GM23248 (cell line): ENCODE data around the gene JMJD6. TPM values are rescaled to one million over a fixed set of nuclear protein-coding genes. Genes with fewer than 3 reads are reported as not detected.
"Not testable (repeated sequence)": the region's sequence is repeated elsewhere in the genome, so short reads cannot be mapped to it uniquely, and the experiment has no call there.

ENCODE experiments used
- DNase-seq: peaks from one replicate; pipeline ENCODE4 v3.0.0-alpha.2; 2015
- H2AFZ ChIP-seq: fragments of 200-600 bp; sonication (generic); 2 replicates; pipeline ENCODE4 v1.6.1; 2016; ENCODE audit warnings: antibody characterized with exemption
- H3F3A ChIP-seq: fragments of 200-600 bp; sonication (generic); 2 replicates; pipeline ENCODE4 v1.6.1; 2016; ENCODE audit warnings: mild to moderate bottlenecking, antibody characterized with exemption, mixed run types; ENCODE audit not compliant: insufficient read depth
- H3K27ac ChIP-seq: fragments of 200-600 bp; sonication (generic); 2 replicates; pipeline ENCODE4 v1.5.1; 2016; ENCODE audit warnings: mild to moderate bottlenecking
- H3K27me3 ChIP-seq: fragments of 200-600 bp; sonication (generic); replicated peaks from 2 replicates; pipeline ENCODE4 v1.6.1; 2016; ENCODE audit warnings: mild to moderate bottlenecking; ENCODE audit not compliant: insufficient read depth
- H3K36me3 ChIP-seq: fragments of 200-600 bp; sonication (generic); 2 replicates; pipeline ENCODE4 v1.6.1; 2016; ENCODE audit warnings: low read depth, mild to moderate bottlenecking
- H3K4me1 ChIP-seq: fragments of 200-600 bp; sonication (generic); 2 replicates; pipeline ENCODE4 v1.6.1; 2016; ENCODE audit warnings: mild to moderate bottlenecking; ENCODE audit not compliant: insufficient read depth
- H3K4me2 ChIP-seq: fragments of 200-600 bp; sonication (generic); one replicate; pipeline ENCODE4 v1.6.1; 2016; ENCODE audit warnings: mild to moderate bottlenecking; ENCODE audit not compliant: unreplicated experiment
- H3K4me3 ChIP-seq: fragments of 200-600 bp; sonication (generic); 2 replicates; pipeline ENCODE4 v1.5.1; 2016; ENCODE audit warnings: mild to moderate bottlenecking
- H3K79me2 ChIP-seq: fragments of 200-600 bp; sonication (generic); 2 replicates; pipeline ENCODE4 v1.6.1; 2016; ENCODE audit warnings: mild to moderate bottlenecking; ENCODE audit not compliant: insufficient read depth
- H3K9ac ChIP-seq: fragments of 200-600 bp; sonication (generic); 2 replicates; pipeline ENCODE4 v1.6.1; 2016; ENCODE audit warnings: mild to moderate bottlenecking
- H3K9me2 ChIP-seq: fragments of 200-600 bp; sonication (generic); 2 replicates; pipeline ENCODE4 v1.6.1; 2016; ENCODE audit warnings: mixed run types, mild to moderate bottlenecking, moderate library complexity; ENCODE audit not compliant: insufficient read depth
- H3K9me3 ChIP-seq: fragments of 200-600 bp; sonication (generic); one replicate; pipeline ENCODE4 v1.6.1; 2017; ENCODE audit warnings: low read depth
- H4K20me1 ChIP-seq: fragments of 200-600 bp; sonication (generic); 2 replicates; pipeline ENCODE4 v1.6.0; 2016; ENCODE audit not compliant: insufficient read depth
- EZH2 ChIP-seq: fragments of 200-600 bp; sonication (generic); IDR thresholded peaks from 2 replicates; pipeline ENCODE4 v1.6.1; 2018; ENCODE audit warnings: antibody characterized with exemption, mild to moderate bottlenecking; ENCODE audit not compliant: insufficient read depth, poor library complexity, severe bottlenecking
- EZH2phosphoT487 ChIP-seq: fragments of 200-600 bp; sonication (generic); IDR thresholded peaks from 2 replicates; pipeline ENCODE4 v1.6.1; 2018; ENCODE audit warnings: antibody characterized with exemption, moderate library complexity, mild to moderate bottlenecking, low read depth; ENCODE audit not compliant: insufficient read depth
- WGBS, 2 experiments: methylation state at CpG; one replicate each; pipeline ENCODE4 v1.1.6; 2015 to 2017; ENCODE audit warnings: low lambda C conversion rate in 2 of 2, low coverage in 1 of 2; ENCODE audit errors: missing lambda C conversion rate in 2 of 2; 5-methylcytosine and 5-hydroxymethylcytosine counted together
- in situ Hi-C: fragments of 300-500 bp; cut with MboI; formaldehyde crosslinking; loops from 2 replicates; pipeline ENCODE4 v1.15.0; 2020
- polyA plus RNA-seq: library from polyadenylated mRNA; unstranded; fragments of >200 nt; fragmentation: Nextera tagmentation; extraction: Ambion mirVana; gene quantifications from 2 replicates; pipeline ENCODE4 v1.2.1, GENCODE V29; 2016
- total RNA-seq: library from RNA; depleted of rRNA; stranded (reverse); fragments of >200 nt; shearing (Covaris generic); gene quantifications from 2 replicates; pipeline ENCODE4 v1.2.3, GENCODE V29; 2014

JMJD6 gene
- total and polyA plus RNA-seq, 2 experiments from 2014 or later = 19.0 to 40.0 TPM

DNA sequence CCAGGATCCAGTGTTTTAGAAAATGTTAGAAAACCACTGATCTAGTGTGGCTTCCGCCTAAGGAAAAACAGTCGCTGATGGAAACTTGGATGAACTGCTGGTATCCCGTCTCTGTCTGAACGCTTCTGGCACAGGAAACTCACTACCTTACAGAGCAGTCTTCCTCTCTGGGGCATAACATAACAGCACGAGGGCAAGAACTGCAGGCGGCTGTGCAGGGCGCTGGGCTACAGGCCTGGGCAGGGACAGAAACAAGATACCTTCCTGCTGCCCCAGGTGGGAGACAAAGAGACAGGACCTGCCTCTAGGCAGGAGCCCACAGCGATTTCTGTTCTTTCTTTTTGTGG is 26.2 kb downstream of the JMJD6 start:
- Histone ChIP-seq H3K9ac (peak overlapping the region; percentile 86), H3K79me2 (peaks cover 100% of the 10 kb centered on the region), H4K20me1 (no peaks in the 10 kb centered on the region; the same call in 1 of the 2 replicates), H3K4me3 (peak overlapping the region; percentile 67), H2AFZ (peak overlapping the region; percentile 25; the same call in 1 of the 2 replicates), H3F3A (peaks cover 59% of the 10 kb centered on the region), H3K4me2 (peak overlapping the region; percentile 86), H3K4me1 (peaks cover 68% of the 10 kb centered on the region), H3K27me3 (no peaks in the 10 kb centered on the region), H3K36me3 (no peaks in the 10 kb centered on the region), H3K9me3 (no peaks in the 10 kb centered on the region), H3K27ac (peak overlapping the region; percentile 98), H3K9me2 (no peaks in the 10 kb centered on the region)
- peak; percentile 52 for DNase-seq
- in situ Hi-C loops = no loop called here
- 12 to 13% methylated on average over 8 of the region's 8 CpGs for WGBS, 2 experiments
- TF ChIP-seq EZH2 = no peak

DNA sequence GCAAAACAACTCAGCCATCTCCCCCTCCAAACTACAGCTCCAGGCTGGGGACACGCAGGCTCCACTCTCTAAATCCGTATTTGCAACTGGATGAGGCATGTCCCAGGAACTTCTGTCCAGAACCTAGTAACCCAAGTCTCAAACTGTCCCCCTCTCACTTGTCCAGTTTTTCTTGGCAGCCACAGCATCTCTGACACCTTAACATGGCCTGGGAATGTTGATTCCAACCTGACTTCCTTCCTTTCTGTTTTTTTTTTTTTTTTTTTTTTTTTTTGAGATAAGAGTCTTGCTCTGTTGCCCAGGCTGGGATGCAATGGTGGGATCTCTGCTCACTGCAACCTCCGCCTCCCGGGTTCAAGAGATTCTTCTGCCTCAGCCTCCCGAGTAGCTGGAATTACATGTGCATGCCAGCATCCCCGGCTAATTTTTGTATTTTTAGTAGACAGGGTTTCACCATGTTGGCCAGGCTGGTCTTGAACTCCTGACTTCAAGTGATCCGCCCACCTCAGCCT is 27.9 kb downstream of the JMJD6 start:
- H3K4me3 ChIP-seq, H4K20me1 ChIP-seq, H3K27me3 ChIP-seq, H3K36me3 ChIP-seq, H3K9me2 ChIP-seq, DNase-seq, H3K9me3 ChIP-seq, in situ Hi-C loops, H3K4me2 ChIP-seq, H2AFZ ChIP-seq: not testable (repeated sequence)
- Histone ChIP-seq H3K9ac (peak overlapping the region; percentile 59; the same call in 1 of the 2 replicates), H3K79me2 (peaks cover 100% of the 10 kb centered on the region), H3K4me1 (peaks cover 84% of the 10 kb centered on the region), H3F3A (peaks cover 63% of the 10 kb centered on the region), H3K27ac (peak overlapping the region; percentile 98)
- 76 to 80% methylated on average over 7 of the region's 7 CpGs for WGBS, 2 experiments

GRCh38 chr17:76697702-76698465 is 28.5 kb downstream of the JMJD6 start:
- peak overlapping the region; percentile 59 for H3K9ac ChIP-seq
- peaks cover 90% of the 10 kb centered on the region for H3K4me1 ChIP-seq

GRCh38 chr17:76696763-76697701 is 29.4 kb downstream of the JMJD6 start:
- no peaks in the 10 kb centered on the region for H3K36me3 ChIP-seq
- peaks cover 63% of the 10 kb centered on the region for H3F3A ChIP-seq
- H4K20me1 ChIP-seq = no peaks in the 10 kb centered on the region
- in situ Hi-C loops = no loop called here
- H3K4me2 ChIP-seq = peak overlapping the region; percentile 25
- H2AFZ ChIP-seq = no peak overlapping the region
- peaks cover 99% of the 10 kb centered on the region for H3K79me2 ChIP-seq
- no peak for TF ChIP-seq EZH2
- no peak for TF ChIP-seq EZH2phosphoT487
- 42 to 48% methylated on average over 25 of the region's 25 CpGs for WGBS, 2 experiments
- peak; percentile 84 for DNase-seq
- H3K9me3 ChIP-seq = no peaks in the 10 kb centered on the region
- H3K9ac ChIP-seq = peak overlapping the region; percentile 59
- no peaks in the 10 kb centered on the region for H3K27me3 ChIP-seq
- H3K4me3 ChIP-seq = no peak overlapping the region
- no peaks in the 10 kb centered on the region for H3K9me2 ChIP-seq
- H3K4me1 ChIP-seq = peaks cover 92% of the 10 kb centered on the region
- H3K27ac ChIP-seq = peak overlapping the region; percentile 98

More at GRCh38 chr17:76697702-76698465, 28.5 kb downstream of the JMJD6 start:
- Histone ChIP-seq H3K4me3 (no peak overlapping the region), H3K36me3 (no peaks in the 10 kb centered on the region), H3K4me2 (peak overlapping the region; percentile 21), H3K9me2 (no peaks in the 10 kb centered on the region), H3K9me3 (no peaks in the 10 kb centered on the region), H4K20me1 (no peaks in the 10 kb centered on the region; the same call in 1 of the 2 replicates), H2AFZ (no peak overlapping the region), H3K27me3 (no peaks in the 10 kb centered on the region), H3K79me2 (peaks cover 99% of the 10 kb centered on the region), H3F3A (peaks cover 59% of the 10 kb centered on the region), H3K27ac (peak overlapping the region; percentile 98)
- peak; percentile 63 for DNase-seq
- TF ChIP-seq EZH2 (no peak), EZH2phosphoT487 (no peak)
- in situ Hi-C loops = no loop called here
- 37 to 40% methylated on average over 14 to 16 of the region's 17 CpGs for WGBS, 2 experiments
